ENCODE data around the gene RNF227.

GRCh38 chr17:7911116-7911515 lies 5.0 kb downstream of the RNF227 start:
- TF ChIP-seq CTCF (conservative IDR thresholded peaks at IDR 0.05; ENCODE audit: low read depth, low read length), result no peak
- no peak for TF ChIP-seq EZH2 (IDR thresholded peaks at IDR 0.05; ENCODE audit: low read length, unreplicated experiment)
- no peak for TF ChIP-seq EZH2phosphoT487 (IDR thresholded peaks at IDR 0.05; ENCODE audit: borderline replicate concordance, low read length)
